B cell (primary cell): ENCODE results near the gene PDE3A. TPM values are rescaled to one million over a fixed set of nuclear protein-coding genes. Genes with fewer than 3 reads are reported as not detected.

Experiments used
- ATAC-seq: fragments of 200-7000 bp; cut with Tn5 transposase; one replicate; pipeline ENCODE4 v1.10.0; 2021; ENCODE audit warnings: low read depth, mild to moderate bottlenecking, moderate number of reproducible peaks, moderate library complexity
- CTCF ChIA-PET: fragments of 350-600 bp; sonication (Branson Sonifier 250); formaldehyde crosslinking; loops from one replicate; lab custom pipeline; 2021; ENCODE audit warnings: antibody characterized with exemption, inconsistent platforms; lab: Charles Lee
- POLR2A ChIA-PET: fragments of 350-600 bp; sonication (Branson Sonifier 250); formaldehyde crosslinking; loops from one replicate; lab custom pipeline; 2021; ENCODE audit warnings: antibody characterized with exemption; lab: Charles Lee
- DNase-seq: peaks from one replicate; pipeline ENCODE4 v3.0.0; 2013
- H2AFZ ChIP-seq: 2 replicates; pipeline ENCODE4 v1.6.1; 2012; ENCODE audit warnings: mild to moderate bottlenecking, low read depth, low read length; ENCODE audit not compliant: insufficient read depth, poor library complexity, severe bottlenecking
- H3K27ac ChIP-seq, 2 donors: 1 replicate in 1 of 2; 2 replicates in 1 of 2; pipeline ENCODE4 v1.5.1; 2012 to 2013; ENCODE audit warnings: low read length in 2 of 2, mild to moderate bottlenecking in 2 of 2, moderate library complexity in 1 of 2
- H3K27me3 ChIP-seq, 4 experiments: fragments of 200-600 bp in 1 of 4; sonication (generic) in 1 of 4; replicated peaks in 1 of 4; 1 replicate in 2 of 4; 2 replicates in 2 of 4; pipeline versions ENCODE4 v1.6.1 to v1.7.0; 2013 to 2016; ENCODE audit warnings: low read length in 3 of 4, mild to moderate bottlenecking in 2 of 4, mixed read lengths in 1 of 4, moderate library complexity in 1 of 4; ENCODE audit not compliant: insufficient read depth in 4 of 4, control insufficient read depth in 3 of 4; ENCODE audit errors: control extremely low read depth in 1 of 4
- H3K36me3 ChIP-seq, 2 experiments: replicated peaks in 1 of 2; 1 replicate in 1 of 2; 2 replicates in 1 of 2; pipeline versions ENCODE4 v1.6.1 to v1.7.1; 2013; ENCODE audit warnings: low read length in 1 of 2; ENCODE audit not compliant: insufficient read depth in 2 of 2, control insufficient read depth in 1 of 2; ENCODE audit errors: control extremely low read depth in 1 of 2, extremely low read depth in 1 of 2
- H3K4me1 ChIP-seq, 2 donors: fragments of 200-600 bp in 1 of 2; sonication (generic) in 1 of 2; 1 replicate in 1 of 2; 2 replicates in 1 of 2; pipeline versions ENCODE4 v1.5.1 to v1.6.1; 2013 to 2017; ENCODE audit warnings: low read length in 2 of 2; ENCODE audit not compliant: control insufficient read depth in 2 of 2, insufficient read depth in 2 of 2
- H3K4me2 ChIP-seq: replicated peaks from 2 replicates; pipeline ENCODE3; 2012; ENCODE audit warnings: mild to moderate bottlenecking, low read depth, low read length; ENCODE audit not compliant: poor library complexity, severe bottlenecking
- H3K4me3 ChIP-seq, 5 experiments: fragments of 200-600 bp in 1 of 5; sonication (generic) in 1 of 5; 1 replicate in 3 of 5; 2 replicates in 2 of 5; pipeline versions ENCODE4 v1.5.1 to v1.7.0; 2011 to 2016; ENCODE audit warnings: low read length in 4 of 5, mild to moderate bottlenecking in 4 of 5, low read depth in 2 of 5, control low read depth in 1 of 5, moderate library complexity in 1 of 5; ENCODE audit not compliant: insufficient read depth in 1 of 5; ENCODE audit errors: control extremely low read depth in 1 of 5, extremely low read depth in 1 of 5
- H3K79me2 ChIP-seq: fragments of 200-600 bp; sonication (generic); one replicate; pipeline ENCODE4 v1.6.0; 2016; ENCODE audit warnings: low read length; ENCODE audit not compliant: control insufficient read depth, insufficient read depth
- H3K9ac ChIP-seq: fragments of 200-600 bp; sonication (generic); 2 replicates; pipeline ENCODE4 v1.6.1; 2017; ENCODE audit warnings: mild to moderate bottlenecking, low read length, moderate library complexity
- H3K9me3 ChIP-seq, 3 donors: one replicate each; pipeline versions ENCODE4 v1.6.1 to v1.7.1; 2013; ENCODE audit warnings: low read length in 2 of 3; ENCODE audit not compliant: control insufficient read depth in 2 of 3, insufficient read depth in 1 of 3; ENCODE audit errors: control extremely low read depth in 1 of 3
- H4K20me1 ChIP-seq: 2 replicates; pipeline ENCODE4 v1.6.0; 2012; ENCODE audit warnings: mild to moderate bottlenecking, low read length; ENCODE audit not compliant: insufficient read depth, control insufficient read depth, poor library complexity, severe bottlenecking
- H3K27ac Mint-ChIP-seq: one replicate; pipeline ENCODE4 v1.8.0; 2021; ENCODE audit warnings: mixed read lengths
- H3K27me3 Mint-ChIP-seq: one replicate; pipeline ENCODE4 v1.8.0; 2021; ENCODE audit warnings: mixed read lengths
- H3K4me1 Mint-ChIP-seq: one replicate; pipeline ENCODE4 v1.8.0; 2021; ENCODE audit warnings: mixed read lengths
- H3K4me3 Mint-ChIP-seq: one replicate; pipeline ENCODE4 v1.8.0; 2021; ENCODE audit warnings: mixed read lengths
- H3K9me3 Mint-ChIP-seq: one replicate; pipeline ENCODE4 v1.8.0; 2022; ENCODE audit warnings: mixed read lengths; ENCODE audit not compliant: insufficient read depth
- EZH2 ChIP-seq: IDR thresholded peaks from 2 replicates; pipeline ENCODE4 v1.6.1; 2012; ENCODE audit warnings: borderline replicate concordance, low read depth, mild to moderate bottlenecking, moderate library complexity, low read length; ENCODE audit not compliant: insufficient read depth, poor library complexity, severe bottlenecking
- WGBS: methylation state at CpG from one replicate; pipeline ENCODE4 v1.1.5; 2013; ENCODE audit warnings: missing lambda C conversion rate; ENCODE audit not compliant: insufficient coverage; 5-methylcytosine and 5-hydroxymethylcytosine counted together
- intact Hi-C: fragments of 100-400 bp; cut with micrococcal nuclease; formaldehyde crosslinking; loops from one replicate; pipeline ENCODE4 v1.10.0; 2022
- polyA plus RNA-seq: library from polyadenylated mRNA; depleted of rRNA; stranded (reverse); fragments of >200 nt; gene quantifications from 2 replicates; pipeline ENCODE4 v1.2.3, GENCODE V29; 2012
- total RNA-seq, 2 donors: library from RNA; stranded (reverse); fragments of 120-200 nt in 1 of 2; gene quantifications; 1 replicate in 1 of 2; 2 replicates in 1 of 2; pipeline versions ENCODE4 v1.2.3 to v1.2.4, GENCODE V29; 2013 to 2022
- TF ChIP-seq, protein P1 (sequence below): fragments of 200-600 bp; IDR thresholded peaks from one replicate; pipeline ENCODE4 v1.8.0; 2022; ENCODE audit warnings: antibody characterized with exemption, mild to moderate bottlenecking

Gene PDE3A
- total and polyA plus RNA-seq, 2 donors (not counting 1 experiment from before 2014, with no cell fraction given), result not detected

DNA sequence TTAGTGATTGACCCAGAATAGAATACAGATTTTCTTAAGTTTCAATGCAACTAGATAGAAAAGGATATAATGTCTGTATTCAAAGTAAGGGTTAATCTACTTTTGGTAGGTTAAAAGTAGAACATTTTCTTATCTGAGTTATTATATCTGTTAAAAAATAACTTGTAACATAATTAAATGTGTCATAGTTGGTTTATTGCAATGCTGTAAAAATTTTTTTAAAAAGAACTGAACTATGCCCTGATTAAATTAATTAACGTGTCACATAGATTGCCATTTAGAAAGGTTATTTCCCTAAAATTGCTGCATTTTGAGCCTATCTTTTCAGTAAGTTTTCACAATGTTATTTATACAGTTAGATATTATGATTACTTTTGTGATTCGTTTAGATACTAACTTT lies 89.2 kb downstream of the PDE3A start:
- Histone ChIP-seq H3K79me2 (no peaks in the 10 kb centered on the region), H3K9me3 (no peaks in the 10 kb centered on the region), H3K4me2 (no peak overlapping the region), H3K9ac (no peak overlapping the region), H2AFZ (no peak overlapping the region), H3K36me3 (no peaks in the 10 kb centered on the region), H3K4me1 (no peaks in the 10 kb centered on the region), H3K27ac (no peak overlapping the region), H3K27me3 (no peaks in the 10 kb centered on the region), H4K20me1 (no peaks in the 10 kb centered on the region), H3K4me3 (no peak overlapping the region)
- no CpG with 5 or more reads among the region's 2 CpGs for WGBS
- H3K9me3 Mint-ChIP-seq, result no peaks in the 10 kb centered on the region
- no peak for ATAC-seq
- no peaks in the 10 kb centered on the region for H3K4me1 Mint-ChIP-seq
- no peak overlapping the region for H3K4me3 Mint-ChIP-seq
- ChIA-PET POLR2A (no interaction called here), CTCF (no interaction called here)
- H3K27me3 Mint-ChIP-seq, result no peaks in the 10 kb centered on the region
- DNase-seq, result no peak
- TF ChIP-seq, protein P1, sequence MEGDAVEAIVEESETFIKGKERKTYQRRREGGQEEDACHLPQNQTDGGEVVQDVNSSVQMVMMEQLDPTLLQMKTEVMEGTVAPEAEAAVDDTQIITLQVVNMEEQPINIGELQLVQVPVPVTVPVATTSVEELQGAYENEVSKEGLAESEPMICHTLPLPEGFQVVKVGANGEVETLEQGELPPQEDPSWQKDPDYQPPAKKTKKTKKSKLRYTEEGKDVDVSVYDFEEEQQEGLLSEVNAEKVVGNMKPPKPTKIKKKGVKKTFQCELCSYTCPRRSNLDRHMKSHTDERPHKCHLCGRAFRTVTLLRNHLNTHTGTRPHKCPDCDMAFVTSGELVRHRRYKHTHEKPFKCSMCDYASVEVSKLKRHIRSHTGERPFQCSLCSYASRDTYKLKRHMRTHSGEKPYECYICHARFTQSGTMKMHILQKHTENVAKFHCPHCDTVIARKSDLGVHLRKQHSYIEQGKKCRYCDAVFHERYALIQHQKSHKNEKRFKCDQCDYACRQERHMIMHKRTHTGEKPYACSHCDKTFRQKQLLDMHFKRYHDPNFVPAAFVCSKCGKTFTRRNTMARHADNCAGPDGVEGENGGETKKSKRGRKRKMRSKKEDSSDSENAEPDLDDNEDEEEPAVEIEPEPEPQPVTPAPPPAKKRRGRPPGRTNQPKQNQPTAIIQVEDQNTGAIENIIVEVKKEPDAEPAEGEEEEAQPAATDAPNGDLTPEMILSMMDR, result no peak
- TF ChIP-seq EZH2, result no peak
- H3K27ac Mint-ChIP-seq, result no peak overlapping the region
- intact Hi-C loops, result no loop called here

DNA sequence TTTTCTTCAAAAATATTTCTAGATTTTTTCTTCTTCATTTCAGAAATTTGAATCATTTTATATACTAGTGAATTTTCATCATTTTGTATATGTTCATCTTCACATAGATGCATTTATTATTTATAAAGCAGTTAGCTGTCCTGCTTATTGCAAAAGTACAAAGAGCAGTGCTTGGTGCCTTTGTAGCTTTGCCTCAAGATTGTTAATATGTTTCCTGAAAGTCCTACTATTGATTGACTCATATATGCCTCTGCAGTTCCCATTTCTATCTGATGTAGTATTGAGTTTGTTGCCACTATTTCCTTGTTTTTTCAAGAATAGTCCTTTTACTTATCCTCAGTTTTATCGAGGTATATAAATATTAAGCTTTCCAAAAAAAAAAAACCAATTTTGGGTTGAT lies 89.7 kb downstream of the PDE3A start:
- Histone ChIP-seq H3K4me2 (no peak overlapping the region), H3K36me3 (no peaks in the 10 kb centered on the region), H3K9me3 (no peaks in the 10 kb centered on the region), H3K79me2 (no peaks in the 10 kb centered on the region), H4K20me1 (no peaks in the 10 kb centered on the region), H2AFZ (no peak overlapping the region), H3K4me3 (no peak overlapping the region), H3K27ac (no peak overlapping the region), H3K27me3 (no peaks in the 10 kb centered on the region), H3K9ac (no peak overlapping the region), H3K4me1 (no peaks in the 10 kb centered on the region)
- ChIA-PET POLR2A (no interaction called here), CTCF (no interaction called here)
- H3K4me3 Mint-ChIP-seq, result no peak overlapping the region
- H3K27ac Mint-ChIP-seq, result no peak overlapping the region
- ATAC-seq (no peak), DNase-seq (no peak)
- intact Hi-C loops, result no loop called here
- no CpG with 5 or more reads among the region's 1 CpG for WGBS
- H3K27me3 Mint-ChIP-seq, result no peaks in the 10 kb centered on the region
- no peaks in the 10 kb centered on the region for H3K4me1 Mint-ChIP-seq
- TF ChIP-seq, protein P1, result no peak
- no peaks in the 10 kb centered on the region for H3K9me3 Mint-ChIP-seq
